NK-92 (cell line): ENCODE results near the gene PTPRU.

Experiments used
- DNase-seq: peaks from one replicate; lab custom pipeline; 2025; ENCODE audit not compliant: unreplicated experiment; lab: John Stamatoyannopoulos, UW

The PTPRU gene

DNA sequence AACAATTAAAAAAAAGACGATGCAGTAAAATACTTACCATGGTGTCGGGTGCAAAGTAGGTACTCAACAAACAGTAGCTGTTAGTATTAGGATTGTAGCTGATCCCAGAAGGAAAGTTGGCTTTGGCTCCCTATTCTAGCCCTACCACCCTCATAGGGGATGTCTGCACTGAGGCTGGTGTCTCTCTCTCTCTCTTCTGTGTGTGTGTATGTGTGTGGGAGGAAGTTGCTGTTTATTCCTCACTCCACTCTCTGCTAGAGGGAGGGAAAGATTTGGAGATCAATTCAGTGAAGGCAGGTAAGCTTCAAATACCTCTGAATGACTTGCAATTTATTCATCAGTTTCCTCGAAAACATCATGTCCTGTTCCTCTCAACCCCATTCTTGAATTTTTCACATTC is 124.4 kb downstream of the PTPRU start:
- DNase-seq, result no peak

DNA sequence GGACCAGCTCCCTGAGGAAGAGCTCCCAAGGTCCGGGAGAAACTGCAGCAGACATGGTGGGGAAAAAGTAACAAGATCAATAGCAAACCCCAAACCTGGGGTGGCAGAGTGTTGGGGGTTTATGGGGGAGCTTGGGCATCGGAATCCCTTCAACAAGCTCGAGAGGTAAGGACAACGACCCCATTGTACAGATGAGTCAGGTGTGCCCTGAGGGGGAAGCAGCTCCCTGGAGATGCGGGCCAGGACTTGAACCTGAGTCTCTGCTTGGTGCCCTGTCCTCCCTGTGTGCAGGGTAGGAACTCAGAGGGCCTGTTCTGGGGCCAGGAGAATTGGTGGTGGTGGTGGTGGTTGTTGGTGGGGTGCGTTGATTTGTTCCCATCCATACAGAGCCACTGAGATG is 125.4 kb downstream of the PTPRU start:
- no peak for DNase-seq

DNA sequence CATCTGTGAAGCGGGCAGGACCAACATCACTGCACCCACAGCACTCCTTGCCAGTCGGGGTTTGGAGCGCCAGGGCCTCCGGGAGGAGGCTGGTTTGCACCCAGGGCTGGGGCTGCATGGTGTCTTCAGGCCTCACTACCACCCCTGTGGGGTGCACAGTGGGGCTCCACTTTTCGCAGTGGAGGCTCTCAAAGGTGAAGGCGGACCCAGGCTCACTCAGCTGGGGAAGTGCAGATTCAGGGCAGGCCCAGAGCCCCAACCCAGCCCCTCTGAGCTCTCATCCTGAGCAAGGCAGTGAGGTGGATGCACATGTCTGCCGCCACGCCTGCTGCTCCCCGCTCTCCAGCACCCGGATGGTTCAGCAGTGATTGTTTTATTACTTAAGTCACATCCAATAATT is 125.8 kb downstream of the PTPRU start:
- no peak for DNase-seq

DNA sequence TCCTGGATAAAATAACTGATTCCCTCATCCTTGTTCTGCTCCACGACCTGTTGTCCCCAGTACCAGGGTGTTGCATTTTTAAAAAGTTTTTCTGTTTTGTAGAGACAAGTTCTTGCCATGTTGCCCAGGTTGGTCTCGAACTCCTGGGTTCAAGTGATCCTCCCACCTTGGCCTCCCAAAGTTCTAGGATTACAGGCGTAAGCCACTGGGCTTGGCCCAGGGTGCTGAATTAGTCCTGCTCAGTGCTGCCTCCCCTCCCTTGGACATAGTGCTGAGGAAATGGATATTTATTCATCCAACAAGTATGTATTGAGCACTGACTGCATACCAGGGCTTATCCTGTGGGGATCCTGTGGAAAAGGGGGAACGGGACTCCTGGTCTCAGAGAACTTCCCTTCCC is 126.4 kb downstream of the PTPRU start:
- DNase-seq, result no peak

DNA sequence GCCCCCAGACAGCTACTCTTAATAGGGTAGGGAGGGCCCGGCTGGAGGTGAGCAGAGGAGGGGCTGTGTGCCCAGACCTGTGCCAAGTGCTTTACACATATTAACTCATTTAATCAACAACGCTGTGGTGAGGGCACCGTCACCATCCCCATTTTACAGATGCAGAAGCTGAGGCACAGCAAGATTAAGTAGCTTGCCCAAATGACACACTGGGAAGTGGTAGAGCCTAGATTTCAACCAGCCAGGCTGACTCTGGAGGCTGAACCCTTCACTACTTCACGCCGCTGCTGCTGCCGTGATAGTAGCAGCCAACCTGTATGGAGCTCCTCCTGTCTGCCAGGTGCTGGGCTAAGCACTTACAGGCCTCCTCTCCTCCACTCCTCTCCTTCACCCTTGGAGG is 127.2 kb downstream of the PTPRU start:
- no peak for DNase-seq

DNA sequence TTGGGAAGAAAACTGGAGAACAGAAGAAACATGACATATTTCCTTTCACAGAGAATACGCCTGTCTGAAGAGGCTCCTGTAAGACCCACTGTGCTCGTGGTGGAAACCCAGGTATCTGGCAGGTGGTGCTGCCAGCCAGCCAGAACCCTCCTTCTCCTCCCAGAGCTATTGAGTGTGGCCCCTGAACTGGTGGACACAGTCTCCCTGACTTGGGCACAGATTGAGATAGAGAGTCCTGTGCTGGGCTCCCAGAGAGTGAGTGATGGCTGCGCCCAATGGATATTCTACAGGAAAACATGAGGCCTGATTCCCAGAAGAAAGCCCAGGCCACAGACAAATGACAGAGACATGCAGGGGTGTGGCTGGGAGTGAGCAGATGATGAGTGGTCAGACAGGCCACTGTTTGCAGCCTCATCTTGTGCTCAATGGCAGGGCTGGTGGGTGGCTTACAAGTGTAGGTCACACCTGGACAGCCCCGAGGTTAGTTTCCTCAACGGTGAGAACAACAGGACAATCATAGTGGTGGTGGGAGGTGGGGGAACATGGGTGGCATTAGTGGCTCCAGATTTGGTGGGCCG is 127.9 kb downstream of the PTPRU start:
- no peak for DNase-seq

DNA sequence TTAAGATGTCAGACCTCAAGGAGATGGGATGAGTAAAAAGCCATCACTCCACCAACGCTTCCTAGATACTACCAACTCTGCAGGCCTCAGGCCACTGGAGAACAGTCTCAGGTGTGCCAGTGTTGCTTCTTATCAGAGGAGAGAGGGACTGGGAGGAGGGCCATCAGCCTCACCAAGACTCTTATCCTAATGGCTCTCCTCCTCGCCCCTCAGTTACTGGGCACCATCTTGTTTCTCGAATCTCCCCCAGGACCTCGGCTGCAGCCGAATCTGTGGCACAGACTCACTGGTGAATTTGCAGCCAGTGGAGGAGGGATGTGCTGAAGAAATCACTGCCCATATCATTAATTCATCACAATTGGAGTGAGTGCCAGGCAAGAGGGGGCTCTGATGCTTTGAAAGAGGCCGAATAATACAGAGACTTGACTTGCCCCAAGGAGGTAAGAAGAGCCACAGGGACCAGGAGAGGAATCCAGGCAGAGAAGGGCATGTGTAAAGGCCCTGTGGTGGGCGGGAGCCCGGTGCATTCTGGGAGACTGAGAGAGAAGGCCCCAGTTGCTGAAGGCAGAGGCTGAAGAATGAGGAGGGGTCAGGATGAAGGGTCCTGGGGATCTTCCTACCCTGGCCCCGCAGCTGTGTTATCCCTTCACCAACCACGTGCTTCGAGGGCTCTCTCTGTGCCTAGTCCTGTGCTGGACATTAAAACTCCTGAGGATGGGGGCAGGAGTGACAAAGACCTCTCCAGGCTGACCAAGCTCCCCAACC is 129.8 kb downstream of the PTPRU start:
- no peak for DNase-seq

DNA sequence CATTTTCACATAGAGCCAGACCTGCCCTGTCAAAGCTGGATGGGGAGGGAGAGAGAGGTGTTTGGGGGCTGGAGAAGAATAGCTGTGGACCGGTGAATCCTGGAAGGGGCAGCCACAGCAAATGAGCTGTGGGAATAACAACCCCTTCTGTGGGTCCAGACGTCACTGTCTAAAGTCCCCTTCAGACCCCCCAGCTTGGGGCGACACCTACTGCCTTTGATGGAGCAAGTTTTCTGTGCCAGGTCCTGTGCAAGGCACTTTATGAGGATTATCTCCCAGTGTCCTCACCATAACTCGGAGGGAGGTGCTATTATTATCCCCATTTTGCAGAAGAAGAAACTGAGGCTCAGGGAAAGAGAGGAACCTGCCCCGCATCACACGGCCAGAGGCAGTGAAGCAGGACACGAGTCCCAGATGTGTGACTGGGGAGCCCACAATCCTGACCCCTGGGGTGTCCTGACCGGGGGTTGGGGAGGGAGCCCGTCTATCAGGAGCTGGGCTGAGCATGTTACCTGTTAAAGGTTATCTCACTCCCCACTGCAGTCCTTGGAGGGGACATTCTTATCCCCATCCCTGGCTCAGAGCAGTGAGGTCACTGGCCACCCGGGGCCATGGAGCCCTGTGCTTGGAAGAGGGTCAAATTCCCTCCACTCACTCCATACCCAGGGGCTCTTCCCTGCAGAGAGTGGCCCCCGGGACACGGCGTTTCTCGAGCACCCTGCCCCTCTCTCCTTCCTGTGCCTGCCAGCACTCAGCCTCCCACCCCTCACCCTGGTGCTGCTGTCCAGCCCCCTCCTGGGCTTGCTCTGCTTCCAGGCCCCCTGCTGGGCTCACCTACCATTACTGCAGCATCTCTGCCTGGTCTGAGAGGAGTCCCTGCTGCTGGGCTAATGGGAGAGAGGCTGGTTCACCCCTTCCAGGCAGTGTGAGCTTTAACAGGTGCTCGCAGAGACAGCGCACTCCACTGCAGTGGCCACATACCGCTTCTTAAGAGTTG is 132.9 kb downstream of the PTPRU start:
- DNase-seq, result no peak

DNA sequence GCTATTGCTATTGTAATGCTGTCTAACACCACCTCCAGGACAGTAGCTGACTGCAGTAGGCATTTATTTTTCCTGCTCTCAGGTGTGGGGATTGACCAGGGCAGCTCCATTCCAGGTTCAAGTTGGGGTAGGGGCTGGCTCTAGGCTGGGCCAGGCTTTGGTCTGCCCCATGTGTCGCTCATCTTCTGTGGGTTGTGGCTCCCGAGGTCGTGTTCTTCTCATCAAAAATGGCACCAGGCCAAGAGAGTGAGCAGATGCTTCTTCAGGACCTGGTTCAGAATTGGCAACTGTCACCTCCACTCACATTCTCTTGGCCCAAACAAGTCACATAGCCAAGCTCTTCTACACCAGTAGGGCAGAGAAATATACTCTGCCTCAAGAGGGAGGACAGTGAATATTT is 133.7 kb downstream of the PTPRU start:
- DNase-seq, result no peak

DNA sequence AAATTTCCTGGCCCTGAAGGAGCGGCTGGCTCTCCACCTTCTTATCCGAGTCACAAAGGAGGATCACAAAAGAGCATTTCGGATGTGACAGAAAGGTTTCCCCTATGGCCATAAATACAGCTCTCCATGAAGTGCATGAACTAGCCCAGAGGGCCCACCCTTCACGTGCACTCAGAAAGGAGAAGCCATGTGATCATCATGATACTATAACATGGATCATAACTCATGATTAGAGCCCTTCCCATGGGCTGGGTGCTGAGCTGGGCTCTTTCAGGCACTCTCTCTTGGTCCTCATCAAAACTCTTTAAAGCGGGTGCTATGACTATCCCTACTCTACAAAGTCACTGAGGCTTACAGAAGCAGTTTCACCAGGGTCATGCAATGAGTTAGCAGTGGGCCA is 135.0 kb downstream of the PTPRU start:
- no peak for DNase-seq

DNA sequence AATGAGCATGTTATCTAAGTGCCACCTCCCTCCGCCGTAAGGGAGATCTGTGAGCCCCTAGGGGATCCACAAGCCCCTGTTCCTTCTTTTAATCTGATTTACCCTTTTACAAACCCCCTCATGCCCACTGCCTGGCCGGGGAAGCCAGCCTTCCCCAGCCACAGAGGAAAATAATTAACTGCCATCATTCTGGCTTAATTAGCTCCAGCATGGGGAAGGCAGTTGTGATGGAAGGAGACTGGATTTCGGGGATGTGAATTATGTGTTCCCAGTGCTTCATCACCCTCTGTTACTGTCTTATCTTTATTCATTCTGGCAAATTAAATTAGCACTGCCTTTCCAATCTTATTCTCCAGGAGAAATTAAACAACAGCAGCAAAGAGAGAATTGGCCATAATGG is 135.8 kb downstream of the PTPRU start:
- no peak for DNase-seq
